Measurements from ENCODE around the gene ESYT1. TPM values are rescaled to one million over a fixed set of nuclear protein-coding genes. Genes with fewer than 3 reads are reported as not detected.

Gene ESYT1
- total and polyA plus RNA-seq, 4 donors, result 41.0 to 93.5 (median 58.8) TPM

DNA sequence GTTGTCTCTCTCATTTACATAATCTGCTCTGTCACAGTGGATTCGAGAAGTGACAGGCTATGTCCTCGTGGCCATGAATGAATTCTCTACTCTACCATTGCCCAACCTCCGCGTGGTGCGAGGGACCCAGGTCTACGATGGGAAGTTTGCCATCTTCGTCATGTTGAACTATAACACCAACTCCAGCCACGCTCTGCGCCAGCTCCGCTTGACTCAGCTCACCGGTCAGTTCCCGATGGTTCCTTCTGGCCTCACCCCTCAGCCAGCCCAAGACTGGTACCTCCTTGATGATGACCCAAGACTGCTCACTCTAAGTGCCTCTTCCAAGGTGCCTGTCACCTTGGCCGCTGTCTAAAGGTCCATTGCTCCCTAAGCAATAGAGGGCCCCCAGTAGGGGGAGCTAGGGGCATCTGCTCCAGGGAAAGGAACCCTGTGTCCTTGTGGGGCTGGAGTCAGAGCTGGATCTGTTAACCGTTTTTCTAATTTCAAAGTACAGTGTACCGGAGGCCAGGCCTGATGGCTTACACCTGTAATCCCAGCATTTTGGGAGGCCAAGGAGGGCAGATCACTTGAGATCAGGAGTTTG is 43.0 kb upstream of the ESYT1 start:
- Histone ChIP-seq H3K9ac (ENCODE audit: low read depth in 1 of 2, low read length in 2 of 2) (no peak overlapping the region), H3K36me3 (ENCODE audit: control insufficient read depth in 4 of 4, insufficient read depth in 3 of 4, low read depth in 1 of 4, low read length in 3 of 4) (peaks cover 12 to 34% (median 30%) of the 10 kb centered on the region in 4 donors), H3K4me3 (ENCODE audit: low read depth in 1 of 3, low read length in 3 of 3) (no peak overlapping the region), H3K9me3 (ENCODE audit: control insufficient read depth in 4 of 4, low read length in 3 of 4) (no peaks in the 10 kb centered on the region), H3K4me1 (ENCODE audit: control insufficient read depth in 4 of 4, insufficient read depth in 4 of 4, low read length in 3 of 4) (peaks cover 12 to 45% (median 36%) of the 10 kb centered on the region in 4 donors), H3K27ac (ENCODE audit: low read depth in 1 of 2, low read length in 2 of 2) (peak overlapping the region; percentile 93 to 99), H3K27me3 (ENCODE audit: control insufficient read depth in 4 of 4, insufficient read depth in 4 of 4, low read length in 3 of 4) (no peaks in the 10 kb centered on the region)
- WGBS, result 72% methylated on average over 15 of the region's 15 CpGs
- peak; percentile 49 for DNase-seq (ENCODE audit: low spot score)
- TF ChIP-seq RAD21 (IDR thresholded peaks at IDR 0.05) (peak in 1 of 2 donors; percentile 18), HNF4A (conservative IDR thresholded peaks at IDR 0.05) (peak; percentile 36 to 42)
- TF ChIP-seq, protein P1, sequence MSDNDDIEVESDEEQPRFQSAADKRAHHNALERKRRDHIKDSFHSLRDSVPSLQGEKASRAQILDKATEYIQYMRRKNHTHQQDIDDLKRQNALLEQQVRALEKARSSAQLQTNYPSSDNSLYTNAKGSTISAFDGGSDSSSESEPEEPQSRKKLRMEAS (IDR thresholded peaks at IDR 0.05), result no peak

DNA sequence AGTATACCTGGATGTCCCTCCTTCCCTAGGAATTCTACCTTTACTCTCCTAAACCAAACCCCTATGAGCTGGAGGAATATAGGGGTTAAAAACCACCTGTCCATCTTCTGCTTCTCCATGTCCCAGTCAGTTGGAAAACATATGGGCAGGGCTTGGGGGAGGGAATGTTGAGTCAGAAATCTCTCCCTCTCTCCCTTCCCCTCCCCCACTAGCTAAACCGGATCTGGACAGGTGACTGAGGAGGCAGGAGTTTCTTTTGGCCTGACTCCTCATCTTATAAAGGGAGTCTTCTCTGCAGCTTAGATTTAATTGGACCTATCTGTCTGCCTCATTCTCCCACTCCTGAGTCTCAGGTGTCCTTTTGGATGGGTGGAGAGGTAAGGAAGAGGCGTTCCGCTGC is 42.0 kb upstream of the ESYT1 start:
- 72% methylated on average over 3 of the region's 3 CpGs for WGBS
- Histone ChIP-seq H3K27me3 (ENCODE audit: control insufficient read depth in 4 of 4, insufficient read depth in 4 of 4, low read length in 3 of 4) (no peaks in the 10 kb centered on the region), H3K4me3 (ENCODE audit: low read depth in 1 of 3, low read length in 3 of 3) (no peak overlapping the region), H3K4me1 (ENCODE audit: control insufficient read depth in 4 of 4, insufficient read depth in 4 of 4, low read length in 3 of 4) (peaks cover 12 to 45% (median 36%) of the 10 kb centered on the region in 4 donors), H3K9me3 (ENCODE audit: control insufficient read depth in 4 of 4, low read length in 3 of 4) (no peaks in the 10 kb centered on the region), H3K36me3 (ENCODE audit: control insufficient read depth in 4 of 4, insufficient read depth in 3 of 4, low read depth in 1 of 4, low read length in 3 of 4) (peaks cover 12 to 35% (median 32%) of the 10 kb centered on the region in 4 donors), H3K27ac (ENCODE audit: low read depth in 1 of 2, low read length in 2 of 2) (peak overlapping the region; percentile 39 to 40), H3K9ac (ENCODE audit: low read depth in 1 of 2, low read length in 2 of 2) (no peak overlapping the region)
- TF ChIP-seq RXRA (IDR thresholded peaks at IDR 0.05) (no peak), YY1 (IDR thresholded peaks at IDR 0.05) (no peak), EGR1 (IDR thresholded peaks at IDR 0.05; ENCODE audit: low read depth in 2 of 2) (no peak), HNF4A (conservative IDR thresholded peaks at IDR 0.05) (no peak)
- TF ChIP-seq, protein P2, sequence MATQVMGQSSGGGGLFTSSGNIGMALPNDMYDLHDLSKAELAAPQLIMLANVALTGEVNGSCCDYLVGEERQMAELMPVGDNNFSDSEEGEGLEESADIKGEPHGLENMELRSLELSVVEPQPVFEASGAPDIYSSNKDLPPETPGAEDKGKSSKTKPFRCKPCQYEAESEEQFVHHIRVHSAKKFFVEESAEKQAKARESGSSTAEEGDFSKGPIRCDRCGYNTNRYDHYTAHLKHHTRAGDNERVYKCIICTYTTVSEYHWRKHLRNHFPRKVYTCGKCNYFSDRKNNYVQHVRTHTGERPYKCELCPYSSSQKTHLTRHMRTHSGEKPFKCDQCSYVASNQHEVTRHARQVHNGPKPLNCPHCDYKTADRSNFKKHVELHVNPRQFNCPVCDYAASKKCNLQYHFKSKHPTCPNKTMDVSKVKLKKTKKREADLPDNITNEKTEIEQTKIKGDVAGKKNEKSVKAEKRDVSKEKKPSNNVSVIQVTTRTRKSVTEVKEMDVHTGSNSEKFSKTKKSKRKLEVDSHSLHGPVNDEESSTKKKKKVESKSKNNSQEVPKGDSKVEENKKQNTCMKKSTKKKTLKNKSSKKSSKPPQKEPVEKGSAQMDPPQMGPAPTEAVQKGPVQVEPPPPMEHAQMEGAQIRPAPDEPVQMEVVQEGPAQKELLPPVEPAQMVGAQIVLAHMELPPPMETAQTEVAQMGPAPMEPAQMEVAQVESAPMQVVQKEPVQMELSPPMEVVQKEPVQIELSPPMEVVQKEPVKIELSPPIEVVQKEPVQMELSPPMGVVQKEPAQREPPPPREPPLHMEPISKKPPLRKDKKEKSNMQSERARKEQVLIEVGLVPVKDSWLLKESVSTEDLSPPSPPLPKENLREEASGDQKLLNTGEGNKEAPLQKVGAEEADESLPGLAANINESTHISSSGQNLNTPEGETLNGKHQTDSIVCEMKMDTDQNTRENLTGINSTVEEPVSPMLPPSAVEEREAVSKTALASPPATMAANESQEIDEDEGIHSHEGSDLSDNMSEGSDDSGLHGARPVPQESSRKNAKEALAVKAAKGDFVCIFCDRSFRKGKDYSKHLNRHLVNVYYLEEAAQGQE (IDR thresholded peaks at IDR 0.05), result no peak
- TF ChIP-seq, protein P3, sequence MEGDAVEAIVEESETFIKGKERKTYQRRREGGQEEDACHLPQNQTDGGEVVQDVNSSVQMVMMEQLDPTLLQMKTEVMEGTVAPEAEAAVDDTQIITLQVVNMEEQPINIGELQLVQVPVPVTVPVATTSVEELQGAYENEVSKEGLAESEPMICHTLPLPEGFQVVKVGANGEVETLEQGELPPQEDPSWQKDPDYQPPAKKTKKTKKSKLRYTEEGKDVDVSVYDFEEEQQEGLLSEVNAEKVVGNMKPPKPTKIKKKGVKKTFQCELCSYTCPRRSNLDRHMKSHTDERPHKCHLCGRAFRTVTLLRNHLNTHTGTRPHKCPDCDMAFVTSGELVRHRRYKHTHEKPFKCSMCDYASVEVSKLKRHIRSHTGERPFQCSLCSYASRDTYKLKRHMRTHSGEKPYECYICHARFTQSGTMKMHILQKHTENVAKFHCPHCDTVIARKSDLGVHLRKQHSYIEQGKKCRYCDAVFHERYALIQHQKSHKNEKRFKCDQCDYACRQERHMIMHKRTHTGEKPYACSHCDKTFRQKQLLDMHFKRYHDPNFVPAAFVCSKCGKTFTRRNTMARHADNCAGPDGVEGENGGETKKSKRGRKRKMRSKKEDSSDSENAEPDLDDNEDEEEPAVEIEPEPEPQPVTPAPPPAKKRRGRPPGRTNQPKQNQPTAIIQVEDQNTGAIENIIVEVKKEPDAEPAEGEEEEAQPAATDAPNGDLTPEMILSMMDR (IDR thresholded peaks at IDR 0.05; ENCODE audit: low read depth, low read length, missing input control), result no peak
- no peak for DNase-seq (ENCODE audit: low spot score)

DNA sequence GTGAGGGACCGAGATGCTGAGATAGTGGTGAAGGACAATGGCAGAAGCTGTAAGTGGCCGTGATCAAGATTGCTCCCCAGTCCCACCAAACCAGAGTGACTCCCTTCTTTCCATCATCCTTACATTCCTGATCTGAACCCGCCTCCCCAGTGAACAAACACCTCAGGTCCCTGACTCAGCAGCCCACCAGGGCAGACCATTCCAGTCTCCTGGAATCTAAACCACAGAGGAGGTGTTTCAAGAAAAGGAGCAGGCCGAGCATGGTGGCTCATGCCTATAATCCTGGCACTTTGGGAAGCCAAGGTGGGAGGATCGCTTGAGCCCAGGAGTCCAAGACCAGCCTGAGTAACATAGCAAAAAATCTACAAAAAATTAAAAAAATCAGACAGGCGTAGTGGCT is 41.5 kb upstream of the ESYT1 start:
- Histone ChIP-seq H3K9me3 (ENCODE audit: control insufficient read depth in 4 of 4, low read length in 3 of 4) (no peaks in the 10 kb centered on the region), H3K4me3 (ENCODE audit: low read depth in 1 of 3, low read length in 3 of 3) (no peak overlapping the region), H3K36me3 (ENCODE audit: control insufficient read depth in 4 of 4, insufficient read depth in 3 of 4, low read depth in 1 of 4, low read length in 3 of 4) (peaks cover 15 to 37% (median 34%) of the 10 kb centered on the region in 4 donors), H3K4me1 (ENCODE audit: control insufficient read depth in 4 of 4, insufficient read depth in 4 of 4, low read length in 3 of 4) (peaks cover 12 to 45% (median 36%) of the 10 kb centered on the region in 4 donors), H3K9ac (ENCODE audit: low read depth in 1 of 2, low read length in 2 of 2) (no peak overlapping the region), H3K27ac (ENCODE audit: low read depth in 1 of 2, low read length in 2 of 2) (peak overlapping the region; percentile 39 to 40), H3K27me3 (ENCODE audit: control insufficient read depth in 4 of 4, insufficient read depth in 4 of 4, low read length in 3 of 4) (no peaks in the 10 kb centered on the region)
- 78% methylated on average over 6 of the region's 6 CpGs for WGBS
- DNase-seq (ENCODE audit: low spot score), result no peak
- TF ChIP-seq EGR1 (IDR thresholded peaks at IDR 0.05; ENCODE audit: low read depth in 2 of 2) (no peak), FOXA1 (IDR thresholded peaks at IDR 0.05) (no peak), JUND (IDR thresholded peaks at IDR 0.05) (no peak), GABPA (IDR thresholded peaks at IDR 0.05 in 1 of 2, conservative IDR thresholded peaks at IDR 0.05 in 1 of 2) (no peak), TAF1 (conservative IDR thresholded peaks at IDR 0.05) (no peak), SP1 (IDR thresholded peaks at IDR 0.05) (no peak), RXRA (IDR thresholded peaks at IDR 0.05) (no peak)
- TF ChIP-seq, protein P4, sequence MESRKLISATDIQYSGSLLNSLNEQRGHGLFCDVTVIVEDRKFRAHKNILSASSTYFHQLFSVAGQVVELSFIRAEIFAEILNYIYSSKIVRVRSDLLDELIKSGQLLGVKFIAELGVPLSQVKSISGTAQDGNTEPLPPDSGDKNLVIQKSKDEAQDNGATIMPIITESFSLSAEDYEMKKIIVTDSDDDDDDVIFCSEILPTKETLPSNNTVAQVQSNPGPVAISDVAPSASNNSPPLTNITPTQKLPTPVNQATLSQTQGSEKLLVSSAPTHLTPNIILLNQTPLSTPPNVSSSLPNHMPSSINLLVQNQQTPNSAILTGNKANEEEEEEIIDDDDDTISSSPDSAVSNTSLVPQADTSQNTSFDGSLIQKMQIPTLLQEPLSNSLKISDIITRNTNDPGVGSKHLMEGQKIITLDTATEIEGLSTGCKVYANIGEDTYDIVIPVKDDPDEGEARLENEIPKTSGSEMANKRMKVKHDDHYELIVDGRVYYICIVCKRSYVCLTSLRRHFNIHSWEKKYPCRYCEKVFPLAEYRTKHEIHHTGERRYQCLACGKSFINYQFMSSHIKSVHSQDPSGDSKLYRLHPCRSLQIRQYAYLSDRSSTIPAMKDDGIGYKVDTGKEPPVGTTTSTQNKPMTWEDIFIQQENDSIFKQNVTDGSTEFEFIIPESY (IDR thresholded peaks at IDR 0.05), result no peak
- TF ChIP-seq, protein P5, sequence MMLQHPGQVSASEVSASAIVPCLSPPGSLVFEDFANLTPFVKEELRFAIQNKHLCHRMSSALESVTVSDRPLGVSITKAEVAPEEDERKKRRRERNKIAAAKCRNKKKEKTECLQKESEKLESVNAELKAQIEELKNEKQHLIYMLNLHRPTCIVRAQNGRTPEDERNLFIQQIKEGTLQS (IDR thresholded peaks at IDR 0.05), result no peak
- TF ChIP-seq, protein P1 (IDR thresholded peaks at IDR 0.05), result no peak

Data from liver (tissue), 9 donors.